GM19438 (cell line): ENCODE measurements around the gene PFKFB1.

Experiments
- ATAC-seq: cut with Tn5 transposase; IDR thresholded peaks from one replicate; pipeline ENCODE4 v1.9.1; 2021; ENCODE audit warnings: low read depth; ENCODE audit not compliant: unreplicated experiment

PFKFB1 gene

GRCh38 chrX:54928876-54929275, 65.1 kb downstream of the PFKFB1 start:
- no peak for ATAC-seq

- no peak for ATAC-seq
These were observed 67.0 kb downstream of the PFKFB1 start for GRCh38 chrX:54926978-54927377.

- no peak for ATAC-seq
These were observed 70.6 kb downstream of the PFKFB1 start for GRCh38 chrX:54923376-54923775.

GRCh38 chrX:54922547-54922946, 71.4 kb downstream of the PFKFB1 start:
- no peak for ATAC-seq

- no peak for ATAC-seq
These were observed 72.5 kb downstream of the PFKFB1 start for GRCh38 chrX:54921427-54922021.

- ATAC-seq = no peak
These were observed 73.2 kb downstream of the PFKFB1 start, which contains the start of gene TRO for GRCh38 chrX:54920610-54921426. Gene TRO, plus strand, starts transcription at chrX:54920824. Its CDS starts 1,423 bp downstream, at chrX:54922247.

- ATAC-seq = no peak
These were observed 84.0 kb downstream of the PFKFB1 start for GRCh38 chrX:54909941-54910340.

GRCh38 chrX:54894159-54894558, 99.8 kb downstream of the PFKFB1 start:
- ATAC-seq = no peak

- no peak for ATAC-seq
These were observed 102.4 kb downstream of the PFKFB1 start for GRCh38 chrX:54891573-54891972.

GRCh38 chrX:54885740-54886139, 108.2 kb downstream of the PFKFB1 start:
- no peak for ATAC-seq
